Keratinocyte (primary cell): ENCODE data around the gene SLC25A23.

Experiments used
- EZH2 ChIP-seq: IDR thresholded peaks from one replicate; pipeline ENCODE4 v1.6.1; 2012; ENCODE audit warnings: inconsistent platforms, mild to moderate bottlenecking, low read length, moderate library complexity
- TF ChIP-seq, protein P1 (sequence below), 3 experiments: IDR thresholded peaks in 1 of 3; conservative IDR thresholded peaks in 1 of 3; optimal IDR thresholded peaks in 1 of 3; 2 replicates in 2 of 3; 3 replicates in 1 of 3; pipeline versions ENCODE3 to v1.5.1; 2011; ENCODE audit warnings: low read length in 3 of 3, mild to moderate bottlenecking in 3 of 3, moderate library complexity in 2 of 3, control low read depth in 1 of 3, inconsistent platforms in 1 of 3; ENCODE audit not compliant: insufficient read depth in 2 of 3; ENCODE audit errors: extremely low read depth in 1 of 3

DNA sequence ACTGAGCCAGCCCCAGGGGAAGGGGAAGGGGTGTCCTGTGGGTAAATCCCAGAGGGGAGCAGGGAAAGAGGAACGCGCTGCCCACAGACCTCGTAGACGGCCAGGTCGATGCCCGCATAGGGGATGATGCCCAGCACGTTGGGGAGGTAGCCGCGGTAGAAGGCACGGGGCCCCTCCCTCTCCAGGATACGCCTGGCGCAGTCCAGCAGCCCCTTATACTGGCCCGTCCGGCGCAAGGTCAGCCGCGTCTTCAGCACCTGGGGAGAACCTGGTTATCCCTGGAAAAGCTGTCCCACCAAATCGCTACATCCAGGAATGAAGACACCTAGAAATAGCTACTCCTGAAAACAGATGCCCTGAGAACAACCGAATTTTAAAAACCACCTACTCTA lies 7.4 kb downstream of the SLC25A23 start:
- TF ChIP-seq, protein P1, sequence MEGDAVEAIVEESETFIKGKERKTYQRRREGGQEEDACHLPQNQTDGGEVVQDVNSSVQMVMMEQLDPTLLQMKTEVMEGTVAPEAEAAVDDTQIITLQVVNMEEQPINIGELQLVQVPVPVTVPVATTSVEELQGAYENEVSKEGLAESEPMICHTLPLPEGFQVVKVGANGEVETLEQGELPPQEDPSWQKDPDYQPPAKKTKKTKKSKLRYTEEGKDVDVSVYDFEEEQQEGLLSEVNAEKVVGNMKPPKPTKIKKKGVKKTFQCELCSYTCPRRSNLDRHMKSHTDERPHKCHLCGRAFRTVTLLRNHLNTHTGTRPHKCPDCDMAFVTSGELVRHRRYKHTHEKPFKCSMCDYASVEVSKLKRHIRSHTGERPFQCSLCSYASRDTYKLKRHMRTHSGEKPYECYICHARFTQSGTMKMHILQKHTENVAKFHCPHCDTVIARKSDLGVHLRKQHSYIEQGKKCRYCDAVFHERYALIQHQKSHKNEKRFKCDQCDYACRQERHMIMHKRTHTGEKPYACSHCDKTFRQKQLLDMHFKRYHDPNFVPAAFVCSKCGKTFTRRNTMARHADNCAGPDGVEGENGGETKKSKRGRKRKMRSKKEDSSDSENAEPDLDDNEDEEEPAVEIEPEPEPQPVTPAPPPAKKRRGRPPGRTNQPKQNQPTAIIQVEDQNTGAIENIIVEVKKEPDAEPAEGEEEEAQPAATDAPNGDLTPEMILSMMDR (optimal IDR thresholded peaks at IDR 0.05 in 1 of 3, IDR thresholded peaks at IDR 0.05 in 1 of 3, conservative IDR thresholded peaks at IDR 0.05 in 1 of 3; ENCODE audit: extremely low read depth in 1 of 3, insufficient read depth in 2 of 3, low read length in 3 of 3) = no peak
- TF ChIP-seq EZH2 = no peak
